Activated naive CD8-positive, alpha-beta T cell treated with anti-CD3 and anti-CD28 coated beads, Interleukin-2, amount 50 U/mL, for 16 hours (primary cell): Measurements from ENCODE around the gene FRMD4B.
"Not testable (repeated sequence)": the region's sequence is repeated elsewhere in the genome, so short reads cannot be mapped to it uniquely, and the experiment has no call there.

Experiments used
- DNase-seq: peaks from one replicate; pipeline ENCODE4 v3.0.0-alpha.2; 2020; ENCODE audit warnings: low read depth, low spot score

Gene FRMD4B

GRCh38 chr3:69322512-69322911, 63.4 kb downstream of the FRMD4B start:
- not testable (repeated sequence) for DNase-seq

- DNase-seq, result no peak
Observed at GRCh38 chr3:69322158-69322509, 63.8 kb downstream of the FRMD4B start.

GRCh38 chr3:69321301-69322157, 64.4 kb downstream of the FRMD4B start:
- DNase-seq, result no peak

- DNase-seq, result no peak
Observed at GRCh38 chr3:69320871-69321271, 65.0 kb downstream of the FRMD4B start.

- DNase-seq, result no peak
Observed at GRCh38 chr3:69319652-69320051, 66.2 kb downstream of the FRMD4B start.

- DNase-seq, result no peak
Observed at GRCh38 chr3:69318410-69318809, 67.5 kb downstream of the FRMD4B start.

- DNase-seq, result no peak
Observed at GRCh38 chr3:69313251-69313650, 72.6 kb downstream of the FRMD4B start.

GRCh38 chr3:69309814-69310213, 76.1 kb downstream of the FRMD4B start:
- no peak for DNase-seq

- peak; percentile 39 for DNase-seq
Observed at GRCh38 chr3:69306239-69307185, 79.4 kb downstream of the FRMD4B start.

GRCh38 chr3:69305011-69305410, 80.9 kb downstream of the FRMD4B start:
- no peak for DNase-seq

GRCh38 chr3:69304396-69304795, 81.5 kb downstream of the FRMD4B start:
- DNase-seq, result no peak

- DNase-seq, result no peak
Observed at GRCh38 chr3:69300296-69300695, 85.6 kb downstream of the FRMD4B start.

- DNase-seq, result no peak
Observed at GRCh38 chr3:69299344-69299743, 86.5 kb downstream of the FRMD4B start.

GRCh38 chr3:69297501-69297900, 88.4 kb downstream of the FRMD4B start:
- no peak for DNase-seq

- no peak for DNase-seq
Observed at GRCh38 chr3:69296995-69297394, 88.9 kb downstream of the FRMD4B start.

GRCh38 chr3:69294014-69294766, 91.7 kb downstream of the FRMD4B start:
- DNase-seq, result no peak

- no peak for DNase-seq
Observed at GRCh38 chr3:69292959-69293574, 92.8 kb downstream of the FRMD4B start.

GRCh38 chr3:69292185-69292584, 93.7 kb downstream of the FRMD4B start:
- DNase-seq, result no peak

GRCh38 chr3:69290430-69290829, 95.5 kb downstream of the FRMD4B start:
- no peak for DNase-seq

GRCh38 chr3:69290006-69290405, 95.9 kb downstream of the FRMD4B start:
- no peak for DNase-seq

- DNase-seq, result no peak
Observed at GRCh38 chr3:69288161-69288895, 97.6 kb downstream of the FRMD4B start.
